HG03196 (cell line): ENCODE results near the gene SCN2A.
"Not testable (repeated sequence)": the region's sequence is repeated elsewhere in the genome, so short reads cannot be mapped to it uniquely, and the experiment has no call there.

Experiments
- ATAC-seq: cut with Tn5 transposase; IDR thresholded peaks from one replicate; pipeline ENCODE4 v1.9.1; 2021; ENCODE audit not compliant: unreplicated experiment

The SCN2A gene

GRCh38 chr2:165251366-165251765 is 12.2 kb downstream of the SCN2A start:
- ATAC-seq: no peak

GRCh38 chr2:165253178-165253577 is 14.0 kb downstream of the SCN2A start:
- no peak for ATAC-seq

GRCh38 chr2:165256618-165257017 is 17.4 kb downstream of the SCN2A start:
- no peak for ATAC-seq

GRCh38 chr2:165260347-165260746 is 21.1 kb downstream of the SCN2A start:
- ATAC-seq: not testable (repeated sequence)

GRCh38 chr2:165268754-165269153 is 29.5 kb downstream of the SCN2A start:
- no peak for ATAC-seq

GRCh38 chr2:165273176-165273575 is 34.0 kb downstream of the SCN2A start:
- no peak for ATAC-seq

- ATAC-seq: no peak
Observed at GRCh38 chr2:165274698-165275097, 35.5 kb downstream of the SCN2A start.

- no peak for ATAC-seq
Observed at GRCh38 chr2:165275932-165276331, 36.7 kb downstream of the SCN2A start.

GRCh38 chr2:165277295-165277694 is 38.1 kb downstream of the SCN2A start:
- ATAC-seq: no peak

GRCh38 chr2:165277860-165278656 is 38.8 kb downstream of the SCN2A start:
- no peak for ATAC-seq

- ATAC-seq: no peak
Observed at GRCh38 chr2:165280356-165280755, 41.1 kb downstream of the SCN2A start.

GRCh38 chr2:165281387-165281786 is 42.2 kb downstream of the SCN2A start:
- ATAC-seq: no peak

- ATAC-seq: no peak
Observed at GRCh38 chr2:165283342-165283741, 44.1 kb downstream of the SCN2A start.

- no peak for ATAC-seq
Observed at GRCh38 chr2:165287094-165287778, 48.0 kb downstream of the SCN2A start.

- ATAC-seq: no peak
Observed at GRCh38 chr2:165289069-165289468, 49.9 kb downstream of the SCN2A start.

GRCh38 chr2:165293440-165294420 is 54.5 kb downstream of the SCN2A start:
- ATAC-seq: peak; percentile 100

- ATAC-seq: no peak
Observed at GRCh38 chr2:165294912-165295311, 55.7 kb downstream of the SCN2A start.

- ATAC-seq: no peak
Observed at GRCh38 chr2:165295643-165296042, 56.4 kb downstream of the SCN2A start.

- ATAC-seq: no peak
Observed at GRCh38 chr2:165305391-165306096, 66.3 kb downstream of the SCN2A start.

GRCh38 chr2:165307317-165307716 is 68.1 kb downstream of the SCN2A start:
- no peak for ATAC-seq

GRCh38 chr2:165311949-165312348 is 72.7 kb downstream of the SCN2A start:
- ATAC-seq: no peak
